Naive B cell (primary cell): Measurements from ENCODE around the gene PCNX1. TPM values are rescaled to one million over a fixed set of nuclear protein-coding genes. Genes with fewer than 3 reads are reported as not detected.
"Not testable (repeated sequence)": the region's sequence is repeated elsewhere in the genome, so short reads cannot be mapped to it uniquely, and the experiment has no call there.

Experiments
- ATAC-seq, 2 donors: fragments of 150-1000 bp; cut with Tn5 transposase; 2 replicates each; pipeline ENCODE4 v1.10.0; 2021; ENCODE audit warnings: low read depth in 2 of 2, mild to moderate bottlenecking in 2 of 2, moderate library complexity in 2 of 2
- DNase-seq: peaks from one replicate; pipeline ENCODE4 v3.0.0; 2022
- H3K27ac Mint-ChIP-seq, 6 donors: one replicate each; pipeline ENCODE4 v1.8.0; 2020 to 2022; ENCODE audit warnings: mild to moderate bottlenecking in 6 of 6, mixed read lengths in 6 of 6, moderate library complexity in 5 of 6, inconsistent platforms in 2 of 6
- H3K27me3 Mint-ChIP-seq, 3 donors: one replicate each; pipeline ENCODE4 v1.8.0; 2021 to 2022; ENCODE audit warnings: mixed read lengths in 3 of 3, mild to moderate bottlenecking in 1 of 3
- H3K36me3 Mint-ChIP-seq, 2 donors: one replicate each; pipeline ENCODE4 v1.8.0; 2020 to 2022; ENCODE audit warnings: mixed read lengths in 2 of 2, inconsistent platforms in 1 of 2, mild to moderate bottlenecking in 1 of 2
- H3K4me1 Mint-ChIP-seq, 3 donors: one replicate each; pipeline ENCODE4 v1.8.0; 2020 to 2022; ENCODE audit warnings: mixed read lengths in 3 of 3, inconsistent platforms in 1 of 3, mild to moderate bottlenecking in 1 of 3, moderate library complexity in 1 of 3
- H3K4me3 Mint-ChIP-seq, 8 donors: one replicate each; pipeline ENCODE4 v1.8.0; 2020 to 2022; ENCODE audit warnings: mild to moderate bottlenecking in 8 of 8, mixed read lengths in 8 of 8, moderate library complexity in 8 of 8, inconsistent platforms in 2 of 8
- H3K9me3 Mint-ChIP-seq, 7 donors: one replicate each; pipeline ENCODE4 v1.8.0; 2020 to 2022; ENCODE audit warnings: mixed read lengths in 7 of 7, mild to moderate bottlenecking in 5 of 7, inconsistent platforms in 2 of 7, moderate library complexity in 1 of 7
- polyA plus RNA-seq, 6 donors: library from polyadenylated mRNA; unstranded; fragments of 300-500 nt; fragmentation: Illumina TruSeq; gene quantifications; one replicate each; pipeline ENCODE4 v1.2.3, GENCODE V29; 2021; ENCODE audit warnings: low read depth in 6 of 6

The PCNX1 gene
- polyA plus RNA-seq, 6 donors from 2014 or later = 4.8 to 10.7 (median 7.5) TPM

DNA sequence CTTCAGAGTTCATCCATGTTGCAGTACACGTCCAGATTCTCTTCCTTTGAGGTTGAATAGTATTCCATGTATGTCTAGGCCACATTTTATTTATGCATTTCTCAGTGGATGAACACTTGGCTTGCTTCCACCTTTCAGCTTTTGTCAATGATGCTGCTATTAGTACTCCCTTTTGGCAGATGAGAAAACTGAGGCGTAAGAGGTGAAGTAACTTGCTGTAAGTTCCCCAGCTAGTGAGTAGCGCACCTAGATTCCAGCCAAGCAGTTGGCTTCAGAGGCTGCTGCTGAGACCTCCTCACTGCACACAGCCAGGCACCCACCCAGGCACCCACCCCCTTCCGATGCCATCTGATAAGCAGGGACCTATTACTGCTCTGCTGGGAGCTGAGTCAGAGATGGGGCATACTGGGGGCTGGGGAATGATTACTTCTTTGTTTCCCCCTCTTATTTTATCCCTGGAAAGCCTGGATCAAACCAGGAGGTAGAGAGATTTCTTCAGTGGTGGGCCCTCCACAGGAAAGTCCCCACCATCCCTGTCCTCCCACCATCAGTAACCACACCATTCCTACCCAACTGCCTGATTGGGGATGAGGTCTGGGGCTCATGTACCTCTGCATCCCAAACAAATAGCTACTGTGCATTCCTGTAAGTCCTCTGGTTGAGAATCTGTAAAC is 234.6 kb downstream of the PCNX1 start:
- DNase-seq (no peak), ATAC-seq (no peak)
- H3K27ac Mint-ChIP-seq = peak overlapping the region in 4 of 6 donors; percentile 38 to 91 (median 58)
- peaks cover 16 to 30% (median 18%) of the 10 kb centered on the region in 3 donors for H3K4me1 Mint-ChIP-seq
- peaks cover 0 to 6% of the 10 kb centered on the region in 2 donors for H3K36me3 Mint-ChIP-seq
- H3K9me3 Mint-ChIP-seq = peaks cover 0 to 4% (median 0%) of the 10 kb centered on the region in 7 donors
- peak overlapping the region in 2 of 8 donors; percentile 16 to 55 for H3K4me3 Mint-ChIP-seq
- H3K27me3 Mint-ChIP-seq = peaks cover 0 to 14% (median 4%) of the 10 kb centered on the region in 3 donors

- H3K9me3 Mint-ChIP-seq = peaks cover 0 to 2% (median 0%) of the 10 kb centered on the region in 7 donors
- peaks cover 16 to 30% (median 18%) of the 10 kb centered on the region in 3 donors for H3K4me1 Mint-ChIP-seq
- no peaks in the 10 kb centered on the region for H3K36me3 Mint-ChIP-seq
- ATAC-seq = peak; percentile 65 to 71
- peak; percentile 17 for DNase-seq
- peak overlapping the region in 4 of 6 donors; percentile 38 to 91 (median 58) for H3K27ac Mint-ChIP-seq
- peaks cover 0 to 8% (median 4%) of the 10 kb centered on the region in 3 donors for H3K27me3 Mint-ChIP-seq
- peak overlapping the region in 2 of 8 donors; percentile 6 to 16 for H3K4me3 Mint-ChIP-seq
These were observed 235.2 kb downstream of the PCNX1 start for GRCh38 chr14:71142375-71143038.

- H3K9me3 Mint-ChIP-seq = peaks cover 0 to 1% (median 0%) of the 10 kb centered on the region in 7 donors
- peaks cover 0 to 5% (median 4%) of the 10 kb centered on the region in 3 donors for H3K27me3 Mint-ChIP-seq
- H3K4me1 Mint-ChIP-seq = peaks cover 14 to 30% (median 18%) of the 10 kb centered on the region in 3 donors
- H3K4me3 Mint-ChIP-seq = no peak overlapping the region
- DNase-seq (no peak), ATAC-seq (no peak)
- no peak overlapping the region for H3K27ac Mint-ChIP-seq
- no peaks in the 10 kb centered on the region for H3K36me3 Mint-ChIP-seq
These were observed 236.4 kb downstream of the PCNX1 start for GRCh38 chr14:71143381-71144290.

DNA sequence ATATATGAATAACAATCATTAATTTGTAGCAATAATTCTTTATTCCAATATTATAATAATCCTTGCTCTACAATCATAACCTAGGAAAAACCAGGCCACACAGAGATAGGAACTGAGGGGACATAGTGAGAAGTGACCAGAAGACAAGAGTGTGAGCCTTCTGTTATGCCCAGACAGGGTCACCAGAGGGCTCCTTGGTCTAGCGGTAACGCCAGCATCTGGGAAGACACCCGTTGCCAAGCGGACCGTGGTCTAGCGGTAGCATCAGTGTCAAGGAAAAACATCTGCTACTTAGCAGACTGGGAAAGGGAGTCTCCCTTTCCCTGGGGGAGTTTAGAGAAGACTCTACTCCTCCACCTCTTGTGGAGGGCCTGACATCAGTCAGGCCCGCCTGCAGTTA is 240.1 kb downstream of the PCNX1 start:
- Mint-ChIP-seq H3K9me3 (peaks cover 14 to 34% (median 24%) of the 10 kb centered on the region in 7 donors), H3K36me3 (peaks cover 5 to 12% of the 10 kb centered on the region in 2 donors), H3K4me1 (peaks cover under 1 to 13% (median 3%) of the 10 kb centered on the region in 3 donors)
- not testable (repeated sequence) for H3K4me3 Mint-ChIP-seq, H3K27ac Mint-ChIP-seq, H3K27me3 Mint-ChIP-seq, DNase-seq, ATAC-seq

- peaks cover 5 to 12% of the 10 kb centered on the region in 2 donors for H3K36me3 Mint-ChIP-seq
- ATAC-seq (no peak), DNase-seq (no peak)
- H3K27ac Mint-ChIP-seq = peak overlapping the region in 1 of 6 donors; percentile 68
- H3K9me3 Mint-ChIP-seq = peaks cover 14 to 38% (median 28%) of the 10 kb centered on the region in 7 donors
- H3K4me1 Mint-ChIP-seq = no peaks in the 10 kb centered on the region
- no peaks in the 10 kb centered on the region for H3K27me3 Mint-ChIP-seq
- peak overlapping the region in 1 of 8 donors; percentile 73 for H3K4me3 Mint-ChIP-seq
These were observed 241.4 kb downstream of the PCNX1 start for GRCh38 chr14:71148627-71149026.

DNA sequence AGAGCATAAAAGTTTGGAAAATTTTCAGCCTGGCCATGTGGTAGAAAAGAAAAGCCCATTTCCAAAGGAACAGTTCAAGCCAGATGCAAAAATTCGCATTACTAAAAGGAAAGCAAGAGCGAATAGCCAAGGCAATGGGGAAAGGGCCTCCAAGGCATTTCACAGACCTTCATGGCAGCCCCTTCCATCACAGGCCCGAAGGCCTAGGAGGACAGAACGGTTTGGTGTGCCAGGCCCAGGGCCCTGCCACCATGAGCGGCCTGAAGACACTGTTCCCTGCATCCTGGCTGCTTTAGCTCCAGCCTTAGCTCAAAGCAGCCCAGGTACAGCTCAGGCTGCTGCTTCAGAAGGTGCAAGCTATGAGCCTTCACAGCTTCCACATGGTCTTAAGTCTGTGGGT is 243.5 kb downstream of the PCNX1 start:
- no peak for ATAC-seq
- peaks cover 4 to 13% (median 10%) of the 10 kb centered on the region in 3 donors for H3K27me3 Mint-ChIP-seq

GRCh38 chr14:71155743-71156142 is 248.5 kb downstream of the PCNX1 start:
- Mint-ChIP-seq H3K4me3 (no peak overlapping the region), H3K4me1 (no peaks in the 10 kb centered on the region), H3K36me3 (peaks cover 5 to 8% of the 10 kb centered on the region in 2 donors), H3K27me3 (peaks cover 4 to 22% (median 11%) of the 10 kb centered on the region in 3 donors), H3K9me3 (peaks cover 2 to 38% (median 18%) of the 10 kb centered on the region in 7 donors), H3K27ac (no peak overlapping the region)
- DNase-seq = no peak
- no peak for ATAC-seq

More for the DNA sequence above, 243.5 kb downstream of the PCNX1 start:
- Mint-ChIP-seq H3K4me1 (no peaks in the 10 kb centered on the region), H3K9me3 (peaks cover 14 to 45% (median 28%) of the 10 kb centered on the region in 7 donors), H3K36me3 (peaks cover 5 to 12% of the 10 kb centered on the region in 2 donors), H3K27ac (no peak overlapping the region), H3K4me3 (no peak overlapping the region)
- no peak for DNase-seq

DNA sequence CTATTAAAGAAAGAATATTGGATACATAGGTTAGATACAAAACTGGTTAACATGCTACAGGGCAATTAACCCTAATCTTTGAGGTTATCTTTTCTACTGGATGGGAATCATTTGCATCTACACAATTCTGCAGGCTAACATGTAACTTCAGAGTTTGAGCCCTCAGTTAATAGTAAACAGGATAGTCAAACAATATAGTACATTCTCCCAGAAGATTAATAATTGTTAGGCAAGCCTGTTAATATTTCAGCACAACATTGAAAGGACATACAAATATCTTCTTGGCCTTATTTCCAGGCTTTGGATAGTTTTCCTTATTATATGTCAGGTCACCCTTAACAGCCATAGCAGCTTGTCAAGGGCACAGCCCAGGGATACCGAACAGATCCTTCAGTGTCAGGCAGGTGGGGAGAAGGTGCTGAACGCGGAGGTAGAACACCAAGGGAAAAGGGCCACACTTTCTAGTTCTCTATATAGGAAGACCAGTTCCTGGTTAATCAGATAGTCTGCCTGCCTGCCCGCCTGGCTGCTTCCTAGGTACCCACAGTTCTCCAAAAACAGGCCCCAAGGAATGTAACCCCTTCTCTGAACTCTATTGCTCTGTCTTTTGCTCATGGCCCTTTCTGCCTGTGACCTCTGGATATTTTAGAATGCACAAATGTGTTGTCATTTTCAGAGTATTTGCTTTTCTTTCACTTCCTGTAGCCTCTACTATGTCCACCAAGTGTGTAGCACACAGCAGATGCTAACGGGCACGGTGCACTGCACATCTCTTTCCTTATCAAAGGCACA is 256.0 kb downstream of the PCNX1 start:
- DNase-seq (no peak), ATAC-seq (no peak)
- no peak overlapping the region for H3K4me3 Mint-ChIP-seq
- no peak overlapping the region for H3K27ac Mint-ChIP-seq
- H3K36me3 Mint-ChIP-seq = no peaks in the 10 kb centered on the region
- H3K4me1 Mint-ChIP-seq = peaks cover 1 to 3% (median 3%) of the 10 kb centered on the region in 3 donors
- H3K9me3 Mint-ChIP-seq = peaks cover 0 to 23% (median 12%) of the 10 kb centered on the region in 7 donors
- peaks cover 8 to 18% (median 11%) of the 10 kb centered on the region in 3 donors for H3K27me3 Mint-ChIP-seq

- no peak overlapping the region for H3K4me3 Mint-ChIP-seq
- peaks cover 0 to 4% of the 10 kb centered on the region in 2 donors for H3K36me3 Mint-ChIP-seq
- H3K27me3 Mint-ChIP-seq = peaks cover 14 to 26% (median 19%) of the 10 kb centered on the region in 3 donors
- no peak overlapping the region for H3K27ac Mint-ChIP-seq
- peaks cover 7 to 11% (median 9%) of the 10 kb centered on the region in 3 donors for H3K4me1 Mint-ChIP-seq
- peaks cover 0 to 23% (median 15%) of the 10 kb centered on the region in 7 donors for H3K9me3 Mint-ChIP-seq
- no peak for ATAC-seq
- DNase-seq = no peak
These were observed 256.8 kb downstream of the PCNX1 start for GRCh38 chr14:71163842-71164629.
